GM12878 (cell line): Measurements from ENCODE around the gene DDC. TPM values are rescaled to one million over a fixed set of nuclear protein-coding genes. Genes with fewer than 3 reads are reported as not detected.

Experiments
- ATAC-seq: fragments of 200-7000 bp; cut with Tn5 transposase; 3 replicates; pipeline ENCODE4 v1.9.1; 2020; ENCODE audit warnings: mild to moderate bottlenecking, moderate library complexity
- BruUV-seq: library from RNA; stranded (reverse); fragments of 400-500 nt; replicated peaks from 2 replicates; lab custom pipeline; 2021; lab: Mats Ljungman, UMichigan
- CTCF ChIA-PET: fragments of 300-600 bp; sonication (Branson Sonifier 250); formaldehyde crosslinking; extraction: SDS; loops from one replicate; lab custom pipeline; 2021; ENCODE audit warnings: inconsistent platforms; lab: Yijun Ruan, JAX
- POLR2A ChIA-PET: fragments of 350-600 bp; formaldehyde crosslinking; extraction: SDS; loops from one replicate; lab custom pipeline; 2021; ENCODE audit warnings: inconsistent platforms; lab: Charles Lee
- RAD21 ChIA-PET: fragments of 300-600 bp; sonication (Branson Sonifier 250); formaldehyde crosslinking; loops from one replicate; lab custom pipeline; 2023; ENCODE audit warnings: antibody characterized with exemption; ENCODE audit not compliant: unreplicated experiment; lab: Charles Lee
- SMC1A ChIA-PET: fragments of 300-600 bp; sonication (Branson Sonifier 250); formaldehyde crosslinking; loops from one replicate; lab custom pipeline; 2023; ENCODE audit not compliant: unreplicated experiment, uncharacterized antibody; lab: Charles Lee
- DNase-seq: peaks from one replicate; pipeline ENCODE4 v3.0.0-alpha.2; 2011; ENCODE audit warnings: low read depth, low spot score
- FAIRE-seq: peaks from 3 replicates; lab custom pipeline; 2011; peaks lifted over from hg19 to GRCh38; lab: Jason Lieb, UNC
- H2AFZ ChIP-seq: 2 replicates; pipeline ENCODE4 v1.6.0; 2011; ENCODE audit warnings: low read depth, low read length, control low read depth; ENCODE audit not compliant: control insufficient read depth
- H3K27ac ChIP-seq: 2 replicates; pipeline ENCODE4 v1.5.1; 2011; ENCODE audit warnings: control low read depth; ENCODE audit not compliant: control insufficient read depth, insufficient read depth
- H3K27me3 ChIP-seq, 2 experiments: replicated peaks in 1 of 2; 2 replicates each; pipeline versions ENCODE4 v1.6.0 to v1.6.1; 2011; ENCODE audit warnings: low read length in 1 of 2; ENCODE audit not compliant: control insufficient read depth in 2 of 2, insufficient read depth in 2 of 2
- H3K36me3 ChIP-seq, 2 experiments: 2 replicates each; pipeline ENCODE4 v1.5.1; 2011; ENCODE audit warnings: low read length in 1 of 2; ENCODE audit not compliant: control insufficient read depth in 2 of 2, insufficient read depth in 2 of 2
- H3K4me1 ChIP-seq: 2 replicates; pipeline ENCODE4 v1.6.1; 2011; ENCODE audit warnings: mild to moderate bottlenecking, low read length, moderate library complexity, mixed read lengths; ENCODE audit not compliant: control insufficient read depth, insufficient read depth
- H3K4me2 ChIP-seq: 2 replicates; pipeline ENCODE4 v1.6.0; 2011; ENCODE audit warnings: control low read depth; ENCODE audit not compliant: control insufficient read depth, insufficient read depth
- H3K4me3 ChIP-seq: fragments of 200-600 bp; sonication (generic); 2 replicates; pipeline ENCODE4 v1.5.1; 2016
- H3K79me2 ChIP-seq: 2 replicates; pipeline ENCODE4 v1.6.0; 2011; ENCODE audit warnings: low read length; ENCODE audit not compliant: control insufficient read depth, insufficient read depth
- H3K9ac ChIP-seq: 2 replicates; pipeline ENCODE4 v1.8.0; 2011; ENCODE audit warnings: low read length, control low read depth, mixed read lengths; ENCODE audit not compliant: control insufficient read depth, insufficient read depth
- H3K9me3 ChIP-seq: replicated peaks from 3 replicates; pipeline ENCODE4 v1.5.1; 2011; ENCODE audit warnings: mild to moderate bottlenecking, low read length; ENCODE audit not compliant: control insufficient read depth, insufficient read depth
- H4K20me1 ChIP-seq: 2 replicates; pipeline ENCODE4 v1.6.0; 2011; ENCODE audit not compliant: control insufficient read depth, insufficient read depth
- CBFB ChIP-seq: IDR thresholded peaks from 2 replicates; pipeline ENCODE4 v1.6.1; 2016; ENCODE audit warnings: antibody characterized with exemption, low read depth
- CHD2 ChIP-seq: IDR thresholded peaks from 2 replicates; pipeline ENCODE4 v1.6.1; 2011; ENCODE audit warnings: low read depth, low read length, improper control_type of control experiment, borderline replicate concordance
- HDAC2 ChIP-seq: fragments of 200-600 bp; sonication (generic); IDR thresholded peaks from 2 replicates; pipeline ENCODE4 v1.6.1; 2017
- MEF2A ChIP-seq: IDR thresholded peaks from 2 replicates; pipeline ENCODE4 v1.6.1; 2011; ENCODE audit warnings: low read depth, mild to moderate bottlenecking, low read length, moderate library complexity; ENCODE audit not compliant: insufficient read depth
- PAX5 ChIP-seq: IDR thresholded peaks from 2 replicates; pipeline ENCODE4 v1.6.1; 2011; ENCODE audit warnings: low read depth, low read length, borderline replicate concordance
- RELA ChIP-seq: fragments of 450-650 bp; IDR thresholded peaks from 2 replicates; pipeline ENCODE4 v1.8.0; 2014; ENCODE audit warnings: borderline replicate concordance; ENCODE audit not compliant: partially characterized antibody
- ZNF384 ChIP-seq: IDR thresholded peaks from 2 replicates; pipeline ENCODE4 v1.6.1; 2012; ENCODE audit warnings: low read depth, mild to moderate bottlenecking, low read length, improper control_type of control experiment, borderline replicate concordance
- WGBS: methylation state at CpG from one replicate; pipeline ENCODE4 v1.1.6; 2016; ENCODE audit warnings: low lambda C conversion rate; ENCODE audit not compliant: insufficient replicate concordance, insufficient coverage; ENCODE audit errors: missing lambda C conversion rate; 5-methylcytosine and 5-hydroxymethylcytosine counted together
- in situ Hi-C: fragments of 300-500 bp; cut with MboI; formaldehyde crosslinking; loops from 9 replicates; pipeline ENCODE4 v1.14.3; 2018; ENCODE audit warnings: mixed read lengths
- intact Hi-C: fragments of 100-400 bp; cut with micrococcal nuclease; formaldehyde crosslinking; loops from one replicate; pipeline ENCODE4 v1.14.2; 2022; ENCODE audit not compliant: unreplicated experiment
- polyA plus RNA-seq, 11 experiments: library from polyadenylated mRNA; depleted of rRNA in 4 of 11; unstranded in 6 of 11; stranded (reverse) in 5 of 11; fragments of >200 nt; fragmentation: Nextera tagmentation in 4 of 11; fragmentation: Illumina TruSeq in 1 of 11; extraction: Ambion mirVana in 4 of 11; extraction: Trizol in 1 of 11; gene quantifications; 1 replicate in 1 of 11; 2 replicates in 10 of 11; pipeline versions ENCODE4 v1.2.1 to v1.2.3, GENCODE V29; 2011 to 2016; ENCODE audit warnings: inconsistent platforms in 2 of 11, missing spikeins in 2 of 11, low read depth in 1 of 11
- total RNA-seq, 4 experiments: library from RNA; depleted of rRNA in 3 of 4; stranded (reverse); fragments of >200 nt in 3 of 4; fragmentation: Illumina TruSeq in 1 of 4; extraction: Trizol in 1 of 4; gene quantifications; 2 replicates each; pipeline versions ENCODE4 v1.2.1 to v1.2.3, GENCODE V29; 2013 to 2021

DDC gene
- total and polyA plus RNA-seq, 10 of the 15 experiments (the other 5 are each of a cell fraction or from before 2014, with no cell fraction given): not detected

DNA sequence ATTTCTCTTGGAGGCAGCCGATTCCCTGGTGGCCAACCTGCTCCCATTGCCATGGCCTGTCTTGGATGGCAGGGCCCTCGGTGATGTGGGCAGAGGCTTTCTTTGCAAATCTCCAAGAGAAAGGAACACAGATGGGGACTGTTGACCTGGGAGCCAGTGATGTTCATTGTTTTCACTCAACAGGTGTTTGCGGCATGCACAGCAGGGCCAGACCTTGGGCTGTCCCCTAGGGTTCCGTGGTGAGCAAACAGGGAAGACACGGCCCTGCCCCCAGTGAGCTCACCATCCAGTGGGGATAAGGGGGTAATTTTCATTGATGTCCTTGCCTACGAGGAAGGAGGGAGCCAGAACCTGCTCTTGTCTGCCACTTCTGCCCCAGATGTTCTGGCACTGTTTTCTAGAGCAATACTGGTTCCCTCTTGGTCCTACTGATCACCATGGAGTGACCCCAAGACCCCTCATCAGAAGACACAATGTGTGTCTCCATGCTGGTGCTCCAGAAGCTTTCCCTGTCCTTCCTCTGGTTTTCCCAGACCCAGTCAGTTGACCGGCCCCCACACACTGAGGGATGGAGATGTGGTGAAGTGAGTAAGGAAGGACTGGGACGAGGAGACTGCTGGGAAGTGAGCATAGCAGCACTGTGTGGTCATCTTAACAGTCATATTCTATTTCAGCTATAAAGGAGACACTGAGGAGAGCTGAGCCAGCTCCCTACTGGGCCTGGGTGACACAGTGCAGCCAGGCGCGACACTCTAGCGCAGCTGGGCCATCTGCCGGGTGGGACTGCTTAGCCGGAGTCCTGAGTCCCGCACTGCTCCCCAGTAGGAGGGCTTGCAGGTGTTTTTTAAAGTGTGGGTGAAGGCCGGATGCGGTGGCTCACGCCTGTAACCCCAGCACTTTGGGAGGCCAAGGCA lies 94.7 kb downstream of the DDC start:
- no peak overlapping the region for H3K9ac ChIP-seq
- ChIA-PET RAD21 (interaction anchor here (1.2 kb wide), 1 partner anchor 378 kb away, joined by 3 read pairs; the partner anchor contains the start of gene ZPBP), SMC1A (interaction anchor here (1.2 kb wide), 1 partner anchor 377 kb away, joined by 3 read pairs; no protein-coding TSS in a partner anchor), CTCF (interaction anchor here (3.8 to 5.2 kb wide), 2 partner anchors 163 to 691 kb away, joined by 48 to 61 read pairs; no protein-coding TSS in a partner anchor), POLR2A (no interaction called here)
- no peak overlapping the region for H3K27ac ChIP-seq
- H3K36me3 ChIP-seq: no peaks in the 10 kb centered on the region
- DNase-seq: no peak
- no peaks in the 10 kb centered on the region for H3K9me3 ChIP-seq
- H3K79me2 ChIP-seq: no peaks in the 10 kb centered on the region
- TF ChIP-seq PAX5 (peak; percentile 48; the same call in 1 of the 2 replicates), MEF2A (no peak), CBFB (no peak)
- H3K4me3 ChIP-seq: no peak overlapping the region
- intact Hi-C loops: no loop called here
- BruUV-seq: no TSS peak
- no peaks in the 10 kb centered on the region for H3K4me1 ChIP-seq
- no peaks in the 10 kb centered on the region; a peak in 3 of 4 replicates for H3K27me3 ChIP-seq
- in situ Hi-C loops: no loop called here
- 22% methylated on average over 17 of the region's 17 CpGs for WGBS
- no peak for ATAC-seq
- H4K20me1 ChIP-seq: no peaks in the 10 kb centered on the region
- H2AFZ ChIP-seq: no peak overlapping the region
- FAIRE-seq: no peak
- no peak overlapping the region for H3K4me2 ChIP-seq

DNA sequence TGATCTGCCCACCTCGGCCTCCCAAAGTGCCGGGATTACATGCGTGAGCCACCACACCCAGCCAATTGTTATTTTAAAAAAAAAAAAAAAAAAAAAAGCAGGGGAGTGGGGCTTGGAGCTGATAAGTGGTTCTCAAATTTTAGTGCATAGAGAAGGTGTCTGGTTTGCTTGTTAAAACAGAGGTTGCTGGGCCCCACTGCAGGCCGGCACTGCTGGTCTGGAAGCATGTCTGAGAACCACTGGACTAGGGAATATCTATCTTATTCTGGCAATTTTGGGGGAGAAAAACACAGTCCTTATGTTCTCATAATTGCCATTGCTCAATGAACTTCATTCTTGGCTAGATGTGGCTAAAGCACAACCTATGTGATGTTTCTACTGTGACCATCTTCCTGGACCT lies 96.0 kb downstream of the DDC start:
- no peaks in the 10 kb centered on the region for H3K36me3 ChIP-seq
- no peaks in the 10 kb centered on the region for H3K4me1 ChIP-seq
- FAIRE-seq (no peak), DNase-seq (no peak), ATAC-seq (no peak)
- in situ Hi-C loops: loop anchor here (5.0 to 10.0 kb wide), 2 partner anchors 208 to 686 kb away; no protein-coding TSS in a partner anchor
- no peaks in the 10 kb centered on the region for H3K79me2 ChIP-seq
- H4K20me1 ChIP-seq: no peaks in the 10 kb centered on the region
- TF ChIP-seq RELA (no peak), ZNF384 (no peak), CHD2 (no peak), HDAC2 (no peak)
- ChIA-PET RAD21 (interaction anchor here (1.4 to 3.8 kb wide), 2 partner anchors 164 to 691 kb away, joined by 3 to 27 read pairs; no protein-coding TSS in a partner anchor), CTCF (interaction anchor here (0.7 to 5.2 kb wide), 13 partner anchors 11 to 692 kb away, joined by 3 to 61 read pairs (median 7); partner anchors contain the start of gene ZPBP), SMC1A (interaction anchor here (1.4 kb wide), 3 partner anchors 28 to 692 kb away, joined by 3 to 11 read pairs (median 5); no protein-coding TSS in a partner anchor), POLR2A (no interaction called here)
- no peak overlapping the region for H2AFZ ChIP-seq
- H3K27ac ChIP-seq: no peak overlapping the region
- no peaks in the 10 kb centered on the region; a peak in 2 of 4 replicates for H3K27me3 ChIP-seq
- WGBS: 70% methylated on average over 4 of the region's 4 CpGs
- no peaks in the 10 kb centered on the region for H3K9me3 ChIP-seq
- no peak overlapping the region for H3K4me3 ChIP-seq
- H3K4me2 ChIP-seq: no peak overlapping the region
- H3K9ac ChIP-seq: no peak overlapping the region
- no TSS peak for BruUV-seq
- intact Hi-C loops: loop anchor here (2.0 kb wide), 1 partner anchor 376 kb away; the partner anchor contains the start of gene ZPBP
